Kidney epithelial cell (primary cell): ENCODE measurements around the gene MIER3. TPM values are rescaled to one million over a fixed set of nuclear protein-coding genes. Genes with fewer than 3 reads are reported as not detected.

Experiments
- DNase-seq: peaks from one replicate; pipeline ENCODE4 v3.0.0-alpha.2; 2010; ENCODE audit warnings: low read depth
- H3K27me3 ChIP-seq: 2 replicates; pipeline ENCODE4 v1.6.0; 2011; ENCODE audit warnings: low read length; ENCODE audit not compliant: control insufficient read depth, insufficient read depth
- H3K36me3 ChIP-seq: 2 replicates; pipeline ENCODE4 v1.5.1; 2011; ENCODE audit warnings: low read length; ENCODE audit not compliant: control insufficient read depth, insufficient read depth
- H3K4me3 ChIP-seq: 2 replicates; pipeline ENCODE4 v1.5.1; 2011; ENCODE audit warnings: low read depth, mild to moderate bottlenecking, control low read depth, low read length
- CTCF ChIP-seq: IDR thresholded peaks from 2 replicates; pipeline ENCODE4 v1.5.1; 2011; ENCODE audit warnings: mild to moderate bottlenecking, moderate library complexity, low read length, control low read depth, inconsistent platforms; ENCODE audit not compliant: insufficient read depth, poor library complexity, severe bottlenecking
- total RNA-seq: library from RNA; depleted of rRNA; stranded (reverse); fragments of >200 nt; gene quantifications from 2 replicates; pipeline ENCODE4 v1.2.3, GENCODE V29; 2015

The MIER3 gene
- total RNA-seq, 1 donor from 2014 or later = 18.1 TPM

DNA sequence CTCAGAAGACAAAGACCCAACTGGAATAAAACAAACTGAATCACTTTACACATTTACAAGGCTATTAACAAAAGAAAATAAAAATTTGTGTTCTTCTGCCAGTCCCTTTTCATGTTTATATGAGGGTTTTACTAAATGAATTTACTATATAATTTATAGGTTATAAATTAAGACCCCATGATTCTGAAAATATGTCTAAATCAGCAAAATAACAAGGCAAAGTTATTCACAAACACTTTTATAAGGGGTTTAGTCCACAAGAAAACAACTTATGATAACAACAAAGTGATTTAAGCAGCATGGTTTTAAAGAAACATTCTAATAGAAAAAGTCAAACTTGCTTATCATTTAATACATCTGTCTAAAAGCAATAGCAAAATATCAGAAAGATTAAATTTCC, 4.9 kb downstream of the MIER3 start:
- no peaks in the 10 kb centered on the region for H3K36me3 ChIP-seq
- no peak for DNase-seq
- H3K4me3 ChIP-seq = no peak overlapping the region
- H3K27me3 ChIP-seq = no peaks in the 10 kb centered on the region
- TF ChIP-seq CTCF = no peak

GRCh38 chr5:56941981-56942380, 9.9 kb downstream of the MIER3 start:
- TF ChIP-seq CTCF = no peak
- no peaks in the 10 kb centered on the region for H3K36me3 ChIP-seq
- H3K4me3 ChIP-seq = no peak overlapping the region
- no peaks in the 10 kb centered on the region for H3K27me3 ChIP-seq
- DNase-seq = no peak

- TF ChIP-seq CTCF = no peak
- Histone ChIP-seq H3K27me3 (no peaks in the 10 kb centered on the region), H3K4me3 (no peak overlapping the region), H3K36me3 (peaks cover 1% of the 10 kb centered on the region)
- no peak for DNase-seq
Measured at GRCh38 chr5:56938858-56939257, 13.1 kb downstream of the MIER3 start.

GRCh38 chr5:56934325-56934724, 17.6 kb downstream of the MIER3 start:
- Histone ChIP-seq H3K27me3 (no peaks in the 10 kb centered on the region), H3K4me3 (no peak overlapping the region), H3K36me3 (peaks cover 3% of the 10 kb centered on the region)
- no peak for TF ChIP-seq CTCF
- no peak for DNase-seq

DNA sequence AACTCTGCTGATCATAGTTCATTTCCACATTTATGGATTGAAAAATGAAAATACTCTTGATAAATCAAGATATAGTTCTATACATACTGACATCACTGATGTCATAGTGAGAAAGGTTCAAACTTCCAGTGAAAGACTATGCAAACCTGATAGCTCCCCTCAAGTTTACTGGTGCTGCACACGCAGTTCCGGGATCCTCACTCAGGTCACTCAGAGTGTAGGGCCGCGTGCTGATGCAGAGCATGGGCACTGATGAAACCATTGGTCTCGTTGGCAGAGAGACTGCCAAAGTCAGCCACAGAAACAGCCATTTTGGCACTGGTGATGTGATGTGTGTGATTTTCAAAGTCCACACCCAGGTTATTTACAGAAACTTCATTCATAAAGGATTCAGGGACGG, 29.0 kb downstream of the MIER3 start:
- H3K4me3 ChIP-seq = no peak overlapping the region
- no peaks in the 10 kb centered on the region for H3K27me3 ChIP-seq
- no peak for TF ChIP-seq CTCF
- peaks cover 1% of the 10 kb centered on the region for H3K36me3 ChIP-seq
- DNase-seq = no peak

- no peak for TF ChIP-seq CTCF
- Histone ChIP-seq H3K36me3 (no peaks in the 10 kb centered on the region), H3K27me3 (no peaks in the 10 kb centered on the region), H3K4me3 (no peak overlapping the region)
- DNase-seq = no peak
Measured at GRCh38 chr5:56919942-56920662, 31.8 kb downstream of the MIER3 start.
